GM12873 (cell line): ENCODE data around the gene CTSH.

Experiments used
- TF ChIP-seq, protein P1 (sequence below): IDR thresholded peaks from 2 replicates; pipeline ENCODE4 v1.5.1; 2012; ENCODE audit warnings: low read depth, mild to moderate bottlenecking, moderate library complexity, low read length, control low read depth; ENCODE audit not compliant: insufficient read depth; ENCODE audit errors: missing control alignments

CTSH gene

DNA sequence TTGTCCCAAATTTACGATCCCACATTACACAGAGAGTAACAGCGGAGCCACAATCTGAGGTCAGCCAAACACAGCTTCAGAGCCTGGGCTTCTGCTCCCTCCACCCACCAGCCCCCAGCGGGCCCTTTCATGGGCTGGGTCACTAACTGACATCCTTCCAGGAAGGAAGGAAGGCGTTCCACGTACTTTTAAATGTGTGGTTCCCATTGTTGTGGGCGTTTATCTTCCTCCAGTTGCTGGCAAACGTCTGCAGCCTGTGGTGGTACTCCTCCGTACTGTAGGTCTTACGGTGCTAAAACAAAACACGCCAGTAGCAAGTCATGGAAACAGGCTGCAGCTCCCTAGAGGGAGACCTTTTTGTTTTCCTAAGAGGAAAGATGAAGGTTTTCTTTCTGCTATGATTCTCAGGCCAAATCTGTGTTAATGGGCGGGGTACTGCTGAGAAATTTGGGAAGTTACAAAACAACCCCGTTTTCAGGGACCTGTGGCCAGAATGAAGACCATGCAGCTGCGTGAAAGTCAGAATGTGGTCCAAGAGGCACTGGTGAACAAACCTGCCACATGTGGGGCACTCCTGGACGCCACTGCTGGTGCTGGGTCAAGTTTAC is 7.6 kb downstream of the CTSH start:
- TF ChIP-seq, protein P1, sequence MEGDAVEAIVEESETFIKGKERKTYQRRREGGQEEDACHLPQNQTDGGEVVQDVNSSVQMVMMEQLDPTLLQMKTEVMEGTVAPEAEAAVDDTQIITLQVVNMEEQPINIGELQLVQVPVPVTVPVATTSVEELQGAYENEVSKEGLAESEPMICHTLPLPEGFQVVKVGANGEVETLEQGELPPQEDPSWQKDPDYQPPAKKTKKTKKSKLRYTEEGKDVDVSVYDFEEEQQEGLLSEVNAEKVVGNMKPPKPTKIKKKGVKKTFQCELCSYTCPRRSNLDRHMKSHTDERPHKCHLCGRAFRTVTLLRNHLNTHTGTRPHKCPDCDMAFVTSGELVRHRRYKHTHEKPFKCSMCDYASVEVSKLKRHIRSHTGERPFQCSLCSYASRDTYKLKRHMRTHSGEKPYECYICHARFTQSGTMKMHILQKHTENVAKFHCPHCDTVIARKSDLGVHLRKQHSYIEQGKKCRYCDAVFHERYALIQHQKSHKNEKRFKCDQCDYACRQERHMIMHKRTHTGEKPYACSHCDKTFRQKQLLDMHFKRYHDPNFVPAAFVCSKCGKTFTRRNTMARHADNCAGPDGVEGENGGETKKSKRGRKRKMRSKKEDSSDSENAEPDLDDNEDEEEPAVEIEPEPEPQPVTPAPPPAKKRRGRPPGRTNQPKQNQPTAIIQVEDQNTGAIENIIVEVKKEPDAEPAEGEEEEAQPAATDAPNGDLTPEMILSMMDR = no peak

DNA sequence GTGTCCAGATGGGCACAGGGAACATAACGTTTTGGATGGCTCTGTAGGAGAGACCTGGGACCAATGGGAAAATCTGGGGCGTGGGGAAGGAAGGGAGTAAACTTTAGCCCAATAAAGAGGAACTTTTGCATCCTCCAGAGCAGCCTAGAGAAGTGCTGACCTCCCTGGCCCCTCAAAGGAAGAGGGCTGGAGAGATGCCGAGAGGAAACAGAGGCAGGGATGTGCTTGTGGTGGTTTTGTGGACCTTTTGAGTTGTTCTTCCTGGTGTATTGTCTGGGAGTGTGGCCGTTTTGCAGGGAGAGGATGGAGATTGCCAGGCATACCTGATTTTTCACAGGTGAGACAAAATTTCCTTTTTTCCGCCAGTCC is 10.2 kb downstream of the CTSH start:
- TF ChIP-seq, protein P1 = no peak

DNA sequence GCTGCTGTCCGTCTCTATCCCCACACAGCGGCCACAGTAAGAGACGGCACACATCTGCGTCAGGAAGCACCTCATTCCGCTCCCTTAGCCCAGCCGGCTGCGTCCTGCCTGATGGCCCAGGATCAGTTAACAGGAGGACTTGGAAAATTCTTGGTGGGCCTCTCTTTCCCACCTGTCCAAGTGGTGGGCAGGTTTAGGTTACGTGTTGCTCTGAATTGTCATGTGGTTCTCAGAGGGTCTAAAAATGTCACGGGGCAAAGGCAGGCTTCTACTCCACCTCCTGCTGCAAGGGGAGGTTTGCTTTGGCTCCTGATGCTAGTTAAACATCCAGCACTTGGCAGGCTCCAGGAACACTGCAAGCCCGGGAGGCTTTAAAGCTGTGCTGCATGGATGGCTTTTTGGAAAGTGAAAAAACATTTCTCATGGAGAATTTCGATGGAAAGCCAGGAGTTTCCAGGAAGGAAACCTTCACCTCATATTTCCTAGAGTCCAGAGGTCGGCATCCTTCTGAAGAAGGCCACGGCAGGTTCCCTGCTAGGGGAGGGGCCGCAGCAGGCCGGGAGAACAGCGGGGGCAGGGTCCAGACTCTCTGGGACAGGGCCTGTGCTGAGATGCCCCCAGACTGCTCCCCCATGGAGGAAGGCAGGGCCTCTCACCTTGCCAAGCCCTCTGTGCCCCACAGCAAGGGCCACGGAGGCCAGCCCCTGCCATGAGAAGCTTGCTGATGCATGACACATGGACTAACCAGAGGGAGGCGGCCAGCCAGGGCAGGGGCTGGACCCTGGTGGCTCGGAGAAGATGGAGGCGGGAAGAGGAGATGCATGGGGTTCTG is 10.8 kb downstream of the CTSH start:
- TF ChIP-seq, protein P1 = no peak

DNA sequence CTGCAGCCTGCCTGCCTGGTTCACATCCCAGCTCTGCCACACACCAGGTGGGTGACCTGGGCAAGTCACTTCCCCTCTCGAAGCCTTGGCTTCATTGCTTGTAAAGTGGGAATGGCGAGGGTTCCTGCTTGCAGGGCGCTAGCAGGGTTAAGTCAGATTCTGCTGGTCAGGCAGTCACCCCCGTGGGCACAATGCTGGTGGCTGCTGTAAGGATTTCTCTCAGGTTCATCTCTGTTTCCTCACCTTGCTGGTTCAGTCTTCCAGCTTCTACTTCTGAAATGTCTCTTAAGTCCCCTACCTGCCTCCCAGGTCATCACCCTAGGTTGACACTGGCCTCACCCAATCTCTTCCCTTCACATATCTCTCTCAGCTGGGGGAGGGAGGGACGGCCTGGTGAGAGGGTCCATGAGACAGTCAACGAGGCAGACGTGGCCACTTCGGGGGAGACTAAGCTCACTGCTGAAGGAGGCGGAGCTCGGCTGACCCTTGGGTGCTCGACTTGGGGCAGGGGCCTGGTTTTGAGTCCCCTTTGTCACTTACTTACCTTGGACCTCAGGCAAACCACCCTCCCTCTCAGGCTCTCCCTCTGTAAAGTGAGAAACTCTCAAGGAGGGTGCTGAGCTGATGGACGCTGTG is 11.5 kb downstream of the CTSH start:
- TF ChIP-seq, protein P1 = no peak

DNA sequence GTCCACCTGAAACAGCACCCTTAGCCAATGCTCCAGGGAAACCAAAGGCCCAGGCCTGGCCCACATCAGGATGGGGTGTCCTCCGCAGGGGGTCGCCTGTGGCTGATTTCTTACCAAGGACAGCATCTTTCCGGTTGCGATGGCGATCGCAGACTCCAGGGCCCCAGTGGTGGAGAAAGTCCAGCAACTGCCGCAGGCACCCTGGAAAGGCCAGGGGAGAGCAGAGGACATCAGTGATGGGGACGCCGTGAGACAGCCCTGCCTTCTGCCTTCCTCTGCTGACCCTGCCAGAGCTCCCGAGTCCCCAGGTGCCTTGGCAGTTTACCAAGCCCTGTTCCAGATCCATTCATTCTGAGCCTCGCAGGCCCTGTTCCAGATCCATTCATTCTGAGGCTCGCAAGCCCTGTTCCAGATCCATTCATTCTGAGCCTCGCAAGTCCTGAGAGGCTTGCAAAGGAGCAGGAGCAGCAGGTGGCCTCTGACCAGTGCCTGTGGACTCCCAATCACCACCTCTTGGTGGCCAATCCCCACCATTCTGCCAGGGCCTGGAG is 12.5 kb downstream of the CTSH start:
- TF ChIP-seq, protein P1 = no peak

DNA sequence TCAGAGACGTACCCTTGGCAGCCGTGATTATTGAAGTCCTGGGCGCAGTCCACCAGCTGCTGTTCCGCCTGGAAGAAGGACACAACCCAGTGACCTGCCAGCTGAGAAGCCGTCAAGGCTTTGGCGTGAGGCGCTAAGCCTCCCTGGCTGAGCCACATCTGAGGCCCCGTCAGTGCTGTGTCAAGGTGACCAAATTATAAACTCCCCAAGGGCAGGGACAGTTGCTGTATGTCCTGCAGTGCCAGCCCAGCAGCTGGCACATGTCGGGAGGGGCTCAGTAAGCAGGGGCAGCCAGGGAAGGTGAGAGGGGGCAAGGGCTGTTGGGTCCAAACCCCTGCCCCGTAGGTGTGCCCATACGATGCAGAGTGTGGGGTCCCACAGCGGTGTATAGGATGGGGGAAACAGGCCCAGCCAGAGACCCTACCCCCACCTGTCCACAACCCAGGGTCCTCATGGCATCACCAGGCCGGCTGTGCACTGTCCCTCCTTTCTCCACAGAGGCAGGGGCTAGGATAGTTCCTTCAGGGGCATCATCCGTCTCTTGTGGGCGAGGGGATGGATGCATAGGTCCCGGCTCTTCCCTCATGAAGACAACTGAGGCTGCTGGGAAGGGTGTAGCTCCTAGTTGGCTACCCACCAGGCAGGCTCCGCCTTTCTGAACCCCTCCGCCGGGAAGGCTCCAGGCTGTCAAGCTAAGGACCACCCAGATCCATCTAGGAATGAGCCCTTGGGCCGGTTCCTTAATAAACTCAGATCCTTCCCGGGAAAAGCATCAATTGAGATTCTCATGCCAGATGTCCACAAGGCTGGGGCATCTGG is 13.2 kb downstream of the CTSH start:
- TF ChIP-seq, protein P1 = no peak
